H9 (cell line): ENCODE measurements around the gene DNM1. TPM values are rescaled to one million over a fixed set of nuclear protein-coding genes. Genes with fewer than 3 reads are reported as not detected.

Source experiments
- DNase-seq: peaks from one replicate; pipeline ENCODE4 v3.0.0-alpha.2; 2017
- H2AFZ ChIP-seq: one replicate; pipeline ENCODE4 v1.6.1; 2013; ENCODE audit warnings: mild to moderate bottlenecking, low read length, control low read depth, moderate library complexity
- H2AK5ac ChIP-seq: 2 replicates; pipeline ENCODE4 v1.6.1; 2013; ENCODE audit warnings: low read length, control low read depth, mixed read lengths; ENCODE audit not compliant: insufficient read length
- H2BK120ac ChIP-seq: one replicate; pipeline ENCODE4 v1.6.1; 2013; ENCODE audit warnings: low read depth, mild to moderate bottlenecking, low read length, control low read depth, inconsistent platforms; ENCODE audit not compliant: poor library complexity, severe bottlenecking
- H2BK12ac ChIP-seq: 2 replicates; pipeline ENCODE4 v1.6.1; 2013; ENCODE audit warnings: low read length, control low read depth, mixed read lengths, low read depth; ENCODE audit not compliant: insufficient read length
- H2BK15ac ChIP-seq: 2 replicates; pipeline ENCODE4 v1.6.1; 2013; ENCODE audit warnings: low read depth, low read length, control low read depth
- H2BK20ac ChIP-seq: one replicate; pipeline ENCODE4 v1.6.1; 2013; ENCODE audit warnings: low read depth, mild to moderate bottlenecking, low read length, control low read depth, inconsistent platforms; ENCODE audit not compliant: poor library complexity, severe bottlenecking
- H2BK5ac ChIP-seq: 2 replicates; pipeline ENCODE4 v1.6.1; 2013; ENCODE audit warnings: low read length, control low read depth, mixed read lengths; ENCODE audit not compliant: insufficient read length
- H3K14ac ChIP-seq: 2 replicates; pipeline ENCODE4 v1.6.1; 2013; ENCODE audit warnings: low read length, control low read depth; ENCODE audit not compliant: insufficient read depth
- H3K18ac ChIP-seq: 2 replicates; pipeline ENCODE4 v1.6.1; 2013; ENCODE audit warnings: low read depth, mild to moderate bottlenecking, mixed read lengths, low read length, control low read depth; ENCODE audit not compliant: insufficient read length
- H3K23ac ChIP-seq: 2 replicates; pipeline ENCODE4 v1.6.1; 2013; ENCODE audit warnings: low read length, control low read depth, mixed read lengths, low read depth; ENCODE audit not compliant: insufficient read length
- H3K23me2 ChIP-seq: 2 replicates; pipeline ENCODE4 v1.6.1; 2013; ENCODE audit warnings: low read depth, mild to moderate bottlenecking, mixed read lengths, low read length, control low read depth; ENCODE audit not compliant: insufficient read length, poor library complexity, severe bottlenecking
- H3K27ac ChIP-seq: 2 replicates; pipeline ENCODE4 v1.5.1; 2013; ENCODE audit warnings: low read length, control low read depth, mixed read lengths, low read depth; ENCODE audit not compliant: insufficient read length
- H3K27me3 ChIP-seq: 2 replicates; pipeline ENCODE4 v1.6.1; 2013; ENCODE audit warnings: low read length, control low read depth, inconsistent platforms; ENCODE audit not compliant: insufficient read depth
- H3K4ac ChIP-seq: 2 replicates; pipeline ENCODE4 v1.6.1; 2013; ENCODE audit warnings: low read depth, mild to moderate bottlenecking, control low read depth, inconsistent platforms, low read length, moderate library complexity
- H3K4me1 ChIP-seq: 2 replicates; pipeline ENCODE4 v1.6.1; 2013; ENCODE audit warnings: low read length, control low read depth, inconsistent platforms; ENCODE audit not compliant: insufficient read depth
- H3K4me2 ChIP-seq: 2 replicates; pipeline ENCODE4 v1.6.1; 2013; ENCODE audit warnings: low read length, control low read depth, mixed read lengths; ENCODE audit not compliant: insufficient read length, insufficient read depth
- H3K56ac ChIP-seq: 2 replicates; pipeline ENCODE4 v1.6.1; 2013; ENCODE audit warnings: low read depth, mild to moderate bottlenecking, mixed read lengths, low read length, control low read depth; ENCODE audit not compliant: insufficient read length
- H3K79me1 ChIP-seq: 2 replicates; pipeline ENCODE4 v1.6.1; 2013; ENCODE audit warnings: low read depth, mild to moderate bottlenecking, moderate library complexity, low read length, control low read depth, inconsistent platforms; ENCODE audit not compliant: insufficient read depth, poor library complexity, severe bottlenecking
- H3K79me2 ChIP-seq: 2 replicates; pipeline ENCODE4 v1.6.1; 2013; ENCODE audit warnings: low read length, control low read depth, inconsistent platforms; ENCODE audit not compliant: insufficient read depth
- H3K9ac ChIP-seq: 2 replicates; pipeline ENCODE4 v1.6.1; 2013; ENCODE audit warnings: low read length, control low read depth, mixed read lengths; ENCODE audit not compliant: insufficient read length; ENCODE audit errors: extremely low read depth
- H3K9me3 ChIP-seq: one replicate; pipeline ENCODE4 v1.6.1; 2013; ENCODE audit warnings: low read depth, low read length, inconsistent platforms; ENCODE audit not compliant: control insufficient read depth
- H3T11ph ChIP-seq: one replicate; pipeline ENCODE4 v1.6.1; 2013; ENCODE audit warnings: mild to moderate bottlenecking, low read length, control low read depth, inconsistent platforms
- H4K20me1 ChIP-seq: one replicate; pipeline ENCODE4 v1.6.1; 2013; ENCODE audit not compliant: control insufficient read depth, insufficient read length, insufficient read depth
- H4K5ac ChIP-seq: 2 replicates; pipeline ENCODE4 v1.6.1; 2013; ENCODE audit warnings: low read depth, mild to moderate bottlenecking, mixed read lengths, low read length, control low read depth; ENCODE audit not compliant: insufficient read length
- H4K8ac ChIP-seq: replicated peaks from 2 replicates; pipeline ENCODE4 v1.6.1; 2013; ENCODE audit warnings: low read length, control low read depth, mixed read lengths, low read depth; ENCODE audit not compliant: insufficient read length
- H4K91ac ChIP-seq: 2 replicates; pipeline ENCODE4 v1.6.1; 2013; ENCODE audit warnings: low read depth, mild to moderate bottlenecking, moderate library complexity, mixed read lengths, low read length, control low read depth; ENCODE audit not compliant: insufficient read length
- H3K27ac Mint-ChIP-seq, 3 experiments: 2 replicates in 2 of 3; 3 replicates in 1 of 3; pipeline ENCODE4 v1.8.0; 2020 to 2021; ENCODE audit warnings: mixed read lengths in 3 of 3, mild to moderate bottlenecking in 1 of 3, moderate library complexity in 1 of 3
- H3K27me3 Mint-ChIP-seq: 2 replicates; pipeline ENCODE4 v1.8.0; 2021; ENCODE audit warnings: low read depth, mild to moderate bottlenecking, moderate library complexity, mixed read lengths
- H3K36me3 Mint-ChIP-seq, 3 experiments: 2 replicates in 2 of 3; 3 replicates in 1 of 3; pipeline ENCODE4 v1.8.0; 2020 to 2021; ENCODE audit warnings: low read depth in 3 of 3, mixed read lengths in 3 of 3; ENCODE audit not compliant: insufficient read depth in 1 of 3
- H3K4me1 Mint-ChIP-seq, 2 experiments: 2 replicates each; pipeline ENCODE4 v1.8.0; 2020; ENCODE audit warnings: mixed read lengths in 2 of 2
- H3K4me3 Mint-ChIP-seq, 2 experiments: 2 replicates in 1 of 2; 3 replicates in 1 of 2; pipeline ENCODE4 v1.8.0; 2020 to 2021; ENCODE audit warnings: mild to moderate bottlenecking in 2 of 2, mixed read lengths in 2 of 2, moderate library complexity in 1 of 2
- H3K9me3 Mint-ChIP-seq, 2 experiments: 2 replicates in 1 of 2; 3 replicates in 1 of 2; pipeline ENCODE4 v1.8.0; 2020; ENCODE audit warnings: mild to moderate bottlenecking in 2 of 2, mixed read lengths in 2 of 2, moderate library complexity in 1 of 2
- CTCF ChIP-seq: fragments of 200-600 bp; sonication (generic); conservative IDR thresholded peaks from 3 replicates; pipeline ENCODE4 v1.8.0; 2021; ENCODE audit warnings: antibody characterized with exemption, mild to moderate bottlenecking
- WGBS: extraction: QIAGEN DNeasy Blood & Tissue Kit; methylation state at CpG from one replicate; pipeline ENCODE4 v1.1.7; 2013; ENCODE audit warnings: missing lambda C conversion rate, low lambda C conversion rate, mixed read lengths; ENCODE audit not compliant: insufficient read length; ENCODE audit errors: extremely low coverage; 5-methylcytosine and 5-hydroxymethylcytosine counted together
- long read RNA-seq: library from polyadenylated mRNA; unstranded; transcript quantifications from one replicate; pipeline ENCODE4 v2.0.0, GENCODE V29; 2020
- total RNA-seq: library from RNA; stranded (reverse); gene quantifications from 2 replicates; pipeline ENCODE4 v1.2.1, GENCODE V29; 2021

The DNM1 gene
- total RNA-seq: 54.3 and 58.0 TPM in 2 replicates
- long read RNA-seq, partial matches to known transcripts: 49 of 58 reads
- long read RNA-seq, other reads (novel, unspliced or antisense): 9 of 58 reads

- Histone ChIP-seq H3K79me1 (no peaks in the 10 kb centered on the region), H3K4ac (no peak within 1 kb of the TSS), H4K91ac (no peak within 1 kb of the TSS), H3K27me3 (no peaks in the 10 kb centered on the region), H2AK5ac (no peak within 1 kb of the TSS), H3T11ph (no peak within 1 kb of the TSS), H3K23ac (no peak within 1 kb of the TSS), H3K4me1 (peaks cover 6% of the 10 kb centered on the region; the same call in 1 of the 2 replicates), H3K9me3 (no peaks in the 10 kb centered on the region), H3K27ac (no peak within 1 kb of the TSS), H3K23me2 (peaks cover 8% of the 10 kb centered on the region), H4K5ac (no peak within 1 kb of the TSS), H3K9ac (peak within 1 kb of the TSS; percentile 35), H2BK15ac (no peak within 1 kb of the TSS), H3K56ac (no peak within 1 kb of the TSS), H3K14ac (no peak within 1 kb of the TSS; the same call in none of the 2 replicates), H2AFZ (no peak within 1 kb of the TSS), H4K20me1 (no peaks in the 10 kb centered on the region), H4K8ac (no peak within 1 kb of the TSS), H2BK120ac (no peak within 1 kb of the TSS), H3K4me2 (peak within 1 kb of the TSS; percentile 83), H2BK20ac (no peak within 1 kb of the TSS), H2BK5ac (no peak within 1 kb of the TSS), H2BK12ac (no peak within 1 kb of the TSS), H3K79me2 (no peaks in the 10 kb centered on the region), H3K18ac (peak within 1 kb of the TSS; percentile 22)
- H3K4me3 Mint-ChIP-seq: peak within 1 kb of the TSS; percentile 80 to 90
- peaks cover 23 to 28% of the 10 kb centered on the region in 2 experiments for H3K4me1 Mint-ChIP-seq
- peak; percentile 68 for DNase-seq
- peaks cover 0 to 1% (median 0%) of the 10 kb centered on the region in 3 experiments; a peak in 1 of 7 replicates for H3K36me3 Mint-ChIP-seq
- peak within 1 kb of the TSS; percentile 9 to 96 (median 77); a peak in 4 of 7 replicates for H3K27ac Mint-ChIP-seq
- peak; percentile 82 for TF ChIP-seq CTCF
- no peaks in the 10 kb centered on the region; the same call in 1 of the 2 replicates for H3K27me3 Mint-ChIP-seq
- H3K9me3 Mint-ChIP-seq: no peaks in the 10 kb centered on the region
- no CpG with 5 or more reads among the region's 72 CpGs for WGBS
Observed at GRCh38 chr9:128203024-128203706, at the start of gene DNM1. Gene DNM1 (plus strand): TSS chr9:128203379. CDS start chr9:128203471, 92 bp downstream.
